HepG2 (cell line): ENCODE results near the gene KAT6B.

Experiments used
- NFKBIZ ChIP-seq: IDR thresholded peaks from 2 replicates; pipeline ENCODE4 v1.6.1; 2018; ENCODE audit warnings: missing genetic modification reagents, missing compliant biosample characterization
- ZGPAT ChIP-seq: IDR thresholded peaks from 2 replicates; pipeline ENCODE4 v1.6.1; 2016; ENCODE audit warnings: mild to moderate bottlenecking

DNA sequence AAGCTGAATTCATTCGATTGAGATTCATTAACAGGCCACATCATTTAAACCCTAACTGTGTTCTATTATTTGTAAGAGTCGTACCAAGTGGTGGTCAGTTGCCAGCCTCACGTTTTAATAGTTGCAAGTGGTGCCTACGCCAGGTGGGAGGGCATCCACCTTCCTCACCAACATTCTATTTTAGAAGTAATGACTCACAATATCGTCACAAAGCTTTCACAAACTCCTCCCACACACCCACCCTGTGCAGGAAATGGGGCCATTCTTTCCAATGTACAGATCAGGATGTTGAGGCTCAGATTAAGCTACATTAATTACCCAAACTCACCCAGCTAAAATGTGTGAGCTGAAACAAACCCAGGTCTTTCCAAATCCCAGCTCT, 207.7 kb downstream of the KAT6B start:
- TF ChIP-seq ZGPAT (CRISPR knock-in tag) (no peak), NFKBIZ (CRISPR knock-in tag) (no peak)
